Measurements from ENCODE around the gene SLC36A2. TPM values are rescaled to one million over a fixed set of nuclear protein-coding genes. Genes with fewer than 3 reads are reported as not detected.
"Not testable (repeated sequence)": the region's sequence is repeated elsewhere in the genome, so short reads cannot be mapped to it uniquely, and the experiment has no call there.

SLC36A2 gene
- total RNA-seq, 1 experiment from 2014 or later: not detected

DNA sequence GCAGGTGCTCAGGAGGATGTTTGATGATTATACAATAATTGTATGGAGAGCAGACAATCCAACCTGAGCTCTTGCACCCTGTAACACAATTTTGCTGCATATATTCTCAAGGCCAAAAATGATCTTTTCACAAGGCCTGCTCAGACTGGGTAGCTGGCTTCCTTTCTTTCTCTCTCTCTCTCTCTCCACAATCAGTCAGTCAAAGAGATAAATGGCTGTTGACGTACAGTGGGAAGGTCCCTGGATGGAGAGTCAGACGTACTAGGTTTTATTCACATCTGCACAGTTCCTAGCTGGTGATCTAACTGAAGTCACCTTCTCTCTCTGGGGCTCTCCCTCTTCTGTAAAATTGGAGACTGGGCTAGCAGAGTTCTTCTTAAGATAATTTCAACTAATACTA lies 19.8 kb downstream of the SLC36A2 start:
- no peak for DNase-seq (ENCODE audit: low read depth)

DNA sequence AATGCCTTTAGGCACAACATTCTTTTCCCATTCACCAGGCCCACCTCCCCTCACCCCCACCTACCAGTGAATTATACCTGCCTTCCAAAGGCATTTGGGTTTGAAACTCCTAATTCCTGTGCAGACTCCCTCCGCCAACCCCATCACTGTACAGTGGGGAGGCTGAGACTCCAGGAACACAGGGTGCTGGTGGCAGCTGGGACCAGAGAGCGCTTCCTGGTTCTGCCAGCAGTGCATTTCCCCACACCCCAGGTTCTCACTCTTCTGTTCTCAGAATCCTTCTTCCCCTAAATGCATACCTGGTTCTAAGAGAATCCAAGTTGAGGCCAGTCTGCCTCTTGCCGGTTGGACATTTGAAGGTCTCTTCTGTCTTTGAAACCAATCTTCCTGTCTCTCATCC lies 21.1 kb downstream of the SLC36A2 start:
- DNase-seq (ENCODE audit: low read depth): no peak

DNA sequence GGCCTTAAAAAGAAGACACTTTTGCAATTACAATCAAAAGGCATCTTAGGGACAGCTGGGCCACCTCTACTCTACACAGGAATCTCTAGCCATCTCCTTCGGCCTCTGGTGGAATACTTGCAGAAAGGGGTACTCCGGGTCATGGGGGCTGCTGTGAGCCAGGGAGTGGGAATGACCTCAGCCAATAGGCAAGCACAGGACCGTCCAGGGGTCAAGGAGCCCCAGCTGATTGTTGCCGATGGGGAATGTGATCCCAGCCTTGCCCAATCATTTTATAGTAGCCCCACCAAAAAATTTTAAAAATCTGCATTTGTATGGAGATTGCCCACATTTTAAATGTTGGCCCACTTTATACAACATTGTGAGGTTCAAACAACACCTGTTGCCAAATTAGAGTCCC lies 26.9 kb downstream of the SLC36A2 start:
- DNase-seq (ENCODE audit: low read depth): no peak

DNA sequence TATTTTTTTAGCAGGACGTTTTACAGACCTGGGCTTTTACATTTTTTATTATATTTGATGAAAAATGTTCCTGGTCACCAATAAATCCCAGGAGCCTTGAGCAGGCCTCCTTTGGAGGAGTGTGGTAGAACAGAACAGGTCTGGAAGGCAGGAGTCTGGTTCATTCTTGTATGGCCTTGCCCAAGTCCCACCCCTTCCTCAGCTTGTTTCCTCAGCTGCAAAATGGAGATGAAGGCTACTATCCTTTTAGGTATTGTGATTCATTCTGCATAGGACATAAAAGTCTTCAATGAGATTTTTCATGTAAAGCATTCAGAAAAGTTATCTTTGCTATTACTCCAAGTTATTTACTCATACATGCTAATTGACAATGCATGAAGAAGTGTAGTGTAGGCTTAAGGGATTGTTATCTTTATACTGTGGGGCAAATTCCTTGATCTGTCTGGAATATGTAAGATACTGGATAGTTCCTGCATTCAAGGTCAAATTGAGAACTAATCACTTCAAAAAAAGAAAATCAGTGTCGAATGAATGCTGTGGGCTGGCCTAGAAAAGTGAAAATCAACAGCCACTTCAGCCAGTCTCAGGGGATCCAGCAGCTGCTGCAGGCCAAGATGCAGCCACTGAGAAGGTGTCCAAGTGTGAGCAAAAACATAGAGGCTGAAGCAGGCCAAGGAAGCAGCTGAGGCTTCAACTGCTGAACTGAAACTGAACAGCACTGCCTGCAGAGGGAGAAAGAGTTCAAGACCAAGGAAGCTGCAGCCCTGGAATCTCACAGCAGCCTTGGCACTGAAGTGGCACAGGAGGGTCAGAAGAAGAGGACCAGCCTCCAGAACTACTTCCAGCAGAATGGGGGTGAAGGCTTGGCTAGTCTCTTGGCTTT lies 28.3 kb downstream of the SLC36A2 start:
- DNase-seq (ENCODE audit: low read depth): peak; percentile 16

DNA sequence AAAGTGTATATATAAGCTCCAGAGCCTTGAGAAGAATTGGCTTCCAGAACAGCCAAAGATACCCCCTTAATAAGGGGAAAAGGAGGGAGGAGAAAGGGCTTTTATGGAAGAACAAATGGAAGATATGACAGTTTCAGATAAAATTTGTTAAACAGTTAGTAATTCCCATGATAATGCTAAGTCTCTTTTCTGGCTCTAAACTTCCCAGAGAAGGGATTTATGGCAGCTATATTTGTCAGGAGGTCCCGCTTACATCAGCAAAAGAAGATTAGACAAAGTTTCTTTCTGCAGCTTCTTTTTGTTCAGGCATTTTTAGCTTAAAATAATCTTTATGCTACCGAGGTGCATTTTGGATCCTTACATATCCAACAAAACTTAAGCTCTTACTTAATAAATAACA lies 29.5 kb downstream of the SLC36A2 start:
- DNase-seq (ENCODE audit: low read depth): no peak

DNA sequence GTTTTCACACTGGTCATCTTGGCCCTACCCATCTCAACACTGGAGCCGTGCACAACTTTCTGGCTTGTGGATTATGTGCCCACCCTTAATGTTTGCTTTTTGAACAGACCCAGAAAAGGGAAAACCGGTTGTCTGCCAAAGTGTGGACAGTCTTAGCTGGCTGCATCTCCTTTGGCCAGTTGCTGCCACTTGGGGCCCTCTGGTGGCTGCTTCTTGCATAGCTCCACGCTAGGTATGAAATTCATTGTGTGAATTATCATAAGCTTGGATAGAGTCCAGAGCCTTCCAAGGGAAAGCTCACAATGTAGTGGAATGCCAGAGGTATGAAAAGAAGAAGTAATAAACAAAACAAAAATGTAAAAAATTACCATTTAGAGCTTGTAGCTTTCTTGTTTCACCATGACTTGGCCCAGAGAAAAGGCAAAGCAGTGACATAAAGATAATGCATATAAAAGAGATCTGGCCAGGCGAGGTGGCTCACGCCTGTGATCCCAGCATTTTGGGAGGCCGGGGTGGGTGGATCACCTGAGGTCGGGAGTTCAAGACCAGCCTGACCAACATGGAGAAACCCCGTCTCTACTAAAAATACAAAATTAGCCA lies 31.3 kb downstream of the SLC36A2 start:
- DNase-seq (ENCODE audit: low read depth): peak; percentile 43

DNA sequence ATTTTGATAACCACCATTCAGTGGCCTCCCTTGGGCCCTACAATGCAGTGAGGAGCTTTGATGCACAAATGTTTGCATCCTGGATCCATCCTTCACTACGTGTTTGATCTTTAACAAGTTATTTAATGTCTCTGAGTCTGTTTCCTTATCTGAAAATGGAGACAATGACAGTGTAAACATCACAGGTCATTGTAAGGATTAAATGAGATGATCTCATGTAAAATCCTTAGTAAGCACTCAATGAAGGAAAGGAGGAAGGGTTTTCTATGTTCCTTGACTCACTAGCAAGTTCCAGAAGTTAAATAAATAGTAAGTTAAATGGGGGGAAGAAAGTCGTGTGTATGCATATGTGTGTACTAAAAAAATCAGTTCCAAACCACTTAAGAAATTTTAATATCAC lies 34.0 kb downstream of the SLC36A2 start:
- no peak for DNase-seq (ENCODE audit: low read depth)

DNA sequence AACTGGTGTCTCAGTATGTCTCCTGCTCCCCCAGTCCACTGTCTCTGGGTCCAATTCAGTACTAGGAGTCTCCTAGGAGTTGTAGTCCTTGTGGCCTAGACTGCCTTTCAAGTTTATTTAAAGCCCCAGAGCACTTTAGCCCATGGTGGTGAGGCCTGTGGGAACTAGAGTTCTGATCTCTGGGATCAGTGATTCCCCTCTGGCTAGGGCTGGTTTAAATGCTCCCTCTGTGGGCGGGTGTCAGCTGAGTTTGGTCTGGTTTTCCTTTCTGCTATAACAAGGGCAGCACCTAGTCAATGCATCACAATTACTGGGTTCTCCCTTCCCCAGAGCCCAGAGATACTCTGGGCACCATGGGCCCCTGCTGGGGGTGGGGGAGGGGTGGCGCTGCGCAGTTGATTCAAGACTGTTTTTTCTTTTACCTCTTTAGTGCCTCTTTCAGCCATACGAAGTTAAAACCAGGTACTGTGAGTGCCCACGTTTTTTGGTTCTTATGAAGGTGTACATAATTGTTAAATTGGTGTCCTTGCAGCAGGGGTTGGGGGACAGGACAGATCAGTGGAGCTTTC lies 34.5 kb downstream of the SLC36A2 start:
- DNase-seq (ENCODE audit: low read depth): no peak

DNA sequence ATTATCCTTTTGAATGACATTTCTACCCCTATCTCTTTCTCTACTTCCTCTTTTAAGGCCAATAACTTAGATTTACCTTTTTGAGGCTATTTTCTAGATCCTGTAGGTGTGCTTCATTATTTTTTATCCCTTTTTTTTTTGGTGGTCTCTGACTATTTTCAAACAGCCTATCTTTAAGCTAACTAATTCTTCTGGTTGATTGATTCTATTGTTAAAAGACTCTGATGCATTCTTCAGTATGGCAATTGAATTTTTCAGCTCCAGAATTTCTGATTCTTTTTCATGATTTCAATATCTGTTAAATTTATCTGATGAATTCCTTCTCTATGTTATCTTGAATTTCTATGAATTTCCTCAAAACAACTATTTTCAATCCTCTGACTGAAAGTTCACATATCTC lies 36.4 kb downstream of the SLC36A2 start:
- DNase-seq (ENCODE audit: low read depth): no peak

DNA sequence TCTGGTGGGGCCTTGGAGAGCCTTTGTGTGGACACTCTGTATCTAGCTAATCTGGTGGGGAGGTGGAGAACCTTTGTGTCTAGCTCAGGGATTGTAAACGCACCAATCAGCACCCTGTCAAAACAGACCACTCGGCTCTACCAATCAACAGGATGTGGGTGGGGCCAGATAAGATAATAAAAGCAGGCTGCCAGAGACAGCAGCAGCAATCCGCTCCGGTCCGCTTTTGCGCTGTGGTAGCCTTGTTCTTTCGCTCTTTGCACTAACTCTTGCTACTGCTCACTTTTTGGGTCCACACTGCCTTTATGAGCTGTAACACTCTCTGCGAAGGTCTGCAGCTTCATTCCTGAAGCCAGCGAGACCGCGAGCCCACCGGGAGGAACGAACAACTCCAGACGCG lies 37.5 kb downstream of the SLC36A2 start:
- not testable (repeated sequence) for DNase-seq (ENCODE audit: low read depth)

DNA sequence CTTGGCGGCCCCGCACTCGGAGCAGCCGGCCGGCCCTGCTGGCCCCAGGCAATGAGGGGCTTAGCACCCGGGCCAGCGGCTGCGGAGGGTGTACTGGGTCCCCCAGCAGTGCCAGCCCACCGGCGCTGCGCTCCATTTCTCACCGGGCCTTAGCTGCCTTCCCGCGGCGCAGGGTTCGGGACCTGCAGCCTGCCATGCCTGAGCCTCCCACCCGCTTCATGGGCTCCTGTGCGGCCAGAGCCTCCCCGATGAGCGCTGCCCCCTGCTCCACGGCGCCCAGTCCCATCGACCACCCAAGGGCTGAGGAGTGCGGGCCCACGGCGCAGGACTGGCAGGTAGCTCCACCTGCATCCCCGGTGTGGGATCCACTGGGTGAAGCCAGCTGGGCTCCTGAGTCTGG lies 38.1 kb downstream of the SLC36A2 start:
- DNase-seq (ENCODE audit: low read depth): not testable (repeated sequence)

DNA sequence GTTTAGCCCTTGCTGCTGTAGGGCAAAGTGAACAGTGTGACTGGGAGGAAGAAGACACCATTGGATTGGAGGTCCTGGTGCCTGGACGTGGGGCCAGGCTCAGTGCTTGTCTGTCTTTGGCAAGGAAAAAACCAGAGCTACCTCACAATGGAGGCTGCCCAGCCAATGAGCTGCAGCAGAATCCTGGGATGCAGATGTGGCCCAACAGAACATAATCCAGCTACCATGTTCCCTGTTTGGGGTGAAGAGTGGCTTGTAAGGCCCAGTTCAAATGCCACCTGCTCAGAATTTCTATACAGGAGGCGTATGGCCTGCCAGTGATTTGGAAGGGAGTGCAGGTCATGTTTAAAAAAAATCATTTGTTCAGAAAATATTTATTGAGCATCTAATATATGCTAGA lies 43.7 kb downstream of the SLC36A2 start, which contains the start of gene SLC36A3:
SLC36A3 (minus strand) TSS at position 101 of the 400 bp plus-strand sequence. CDS start 412 bp downstream, outside the sequence.
- DNase-seq (ENCODE audit: low read depth): no peak

DNA sequence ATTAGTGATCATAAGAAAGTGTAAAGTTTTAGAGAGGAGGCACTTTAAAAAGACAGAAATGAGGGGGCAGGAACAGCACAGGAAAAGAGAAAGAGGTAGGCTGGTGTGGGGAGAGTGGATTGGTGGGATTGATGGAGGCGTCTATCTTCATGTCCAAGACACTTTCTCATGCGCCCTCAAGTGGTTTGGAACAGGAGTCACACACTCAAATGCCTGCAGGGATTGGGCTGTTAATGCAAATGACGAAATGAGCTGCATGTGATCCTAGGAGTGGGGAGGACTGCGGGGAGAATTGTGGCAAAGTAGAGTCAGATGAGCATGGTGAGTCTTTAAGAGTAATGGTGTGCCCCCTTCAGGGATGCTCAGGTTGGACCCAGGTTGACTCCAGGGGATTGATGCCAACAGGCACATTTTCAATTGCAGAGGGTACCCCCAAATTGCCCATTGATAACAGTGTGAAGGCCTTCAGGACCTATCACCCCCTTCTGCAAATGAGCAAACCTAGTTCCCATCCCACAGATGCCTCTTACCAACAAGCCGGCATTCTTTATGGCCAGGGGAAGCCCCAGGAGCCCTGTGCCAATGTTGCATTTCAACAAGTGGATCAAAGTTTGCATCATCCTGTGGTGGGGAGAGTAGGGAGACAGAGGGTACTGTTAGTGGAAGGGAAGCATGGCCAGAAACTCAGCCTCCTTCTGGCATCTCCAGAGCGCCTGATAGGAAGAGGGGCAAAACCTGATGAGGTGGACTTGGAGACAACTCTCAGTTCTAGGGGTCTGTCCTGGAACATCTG lies 49.1 kb downstream of the SLC36A2 start:
- peak; percentile 69 for DNase-seq (ENCODE audit: low read depth)

DNA sequence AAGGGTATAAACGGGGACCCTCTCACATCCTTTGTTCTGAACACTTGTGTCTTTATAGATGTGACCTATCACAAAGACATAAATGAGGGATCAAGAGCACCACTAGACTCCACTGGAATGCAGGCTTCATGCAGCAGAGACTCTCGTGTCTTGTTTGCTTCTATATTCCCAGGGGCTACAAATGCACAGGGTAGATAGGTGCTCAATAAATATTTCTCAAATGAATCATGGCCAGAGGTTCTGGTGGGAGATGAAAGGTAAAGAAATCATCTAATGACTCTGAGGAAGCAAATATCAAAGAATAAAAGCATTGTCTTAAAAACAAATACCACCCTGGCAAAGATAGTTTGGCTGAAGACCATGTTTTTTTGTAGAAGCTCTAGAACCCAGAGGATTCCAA lies 50.4 kb downstream of the SLC36A2 start:
- no peak for DNase-seq (ENCODE audit: low read depth)

DNA sequence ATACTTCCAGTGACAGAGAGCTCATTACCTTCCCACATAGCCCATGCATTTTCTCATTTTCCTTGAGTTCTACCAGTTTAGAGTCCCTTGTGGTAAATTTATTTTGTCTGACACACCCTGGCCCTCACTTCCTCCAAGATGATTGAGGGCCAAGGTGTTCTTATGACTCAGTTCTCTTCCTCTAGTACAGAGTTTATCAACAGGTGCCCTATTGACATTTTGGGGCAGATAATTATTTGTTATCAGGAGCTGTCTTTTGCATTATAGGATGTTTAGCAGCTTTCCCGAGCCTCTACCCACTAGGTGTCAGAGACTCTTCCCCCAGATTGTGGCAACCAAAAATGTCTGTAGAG lies 50.9 kb downstream of the SLC36A2 start:
- DNase-seq (ENCODE audit: low read depth): no peak

DNA sequence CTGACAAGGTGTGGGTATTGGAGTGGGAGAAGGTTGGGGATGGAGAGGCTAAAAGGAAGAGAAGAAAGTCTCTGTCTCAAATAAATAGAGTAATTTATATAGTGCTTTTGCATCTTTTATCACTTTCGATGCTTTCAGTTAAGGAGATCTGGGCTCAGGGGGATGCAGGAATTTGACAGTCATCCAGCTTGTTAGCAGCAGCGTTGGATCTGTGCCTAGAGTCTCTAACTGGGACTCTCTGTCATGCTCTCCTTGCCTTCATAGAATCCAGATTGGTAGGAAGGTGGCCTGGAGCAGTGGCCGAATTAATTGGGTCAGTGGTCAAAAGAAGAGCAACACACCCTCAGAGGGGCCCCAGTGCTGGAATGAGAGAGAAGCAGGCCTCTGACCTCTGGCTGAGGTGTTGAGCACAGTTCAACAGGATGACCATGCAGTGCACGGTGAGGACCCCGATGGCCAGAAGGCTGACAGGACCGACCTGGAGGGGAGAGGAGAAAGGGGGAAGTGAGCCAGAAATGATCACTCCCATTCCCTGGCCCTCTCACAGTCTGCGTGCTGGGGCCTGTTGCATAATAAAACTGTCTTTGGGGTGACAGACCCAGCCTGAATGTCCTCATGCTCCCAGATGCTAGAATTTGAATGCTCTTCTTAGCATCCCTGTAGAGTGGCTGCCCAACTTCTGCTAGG lies 51.4 kb downstream of the SLC36A2 start:
- DNase-seq (ENCODE audit: low read depth): no peak

DNA sequence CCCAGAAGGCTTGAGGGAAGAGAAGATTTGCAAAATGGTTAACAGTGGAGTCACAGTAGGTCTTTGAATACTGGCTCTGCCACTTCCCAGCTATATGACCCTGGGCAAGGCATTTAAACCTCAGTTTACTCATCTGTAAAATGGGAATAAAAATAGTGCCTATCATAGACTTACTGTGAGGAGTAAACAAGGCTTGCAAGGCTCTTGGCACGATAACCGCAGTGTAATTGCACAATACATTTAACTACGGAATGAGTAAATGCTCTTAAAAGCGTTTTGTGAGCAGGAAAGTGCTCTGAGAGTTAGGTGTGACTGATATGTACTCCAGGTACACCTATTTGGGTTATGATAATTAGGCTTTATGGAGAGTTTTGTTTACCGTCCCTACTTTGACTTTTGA lies 52.2 kb downstream of the SLC36A2 start:
- no peak for DNase-seq (ENCODE audit: low read depth)

DNA sequence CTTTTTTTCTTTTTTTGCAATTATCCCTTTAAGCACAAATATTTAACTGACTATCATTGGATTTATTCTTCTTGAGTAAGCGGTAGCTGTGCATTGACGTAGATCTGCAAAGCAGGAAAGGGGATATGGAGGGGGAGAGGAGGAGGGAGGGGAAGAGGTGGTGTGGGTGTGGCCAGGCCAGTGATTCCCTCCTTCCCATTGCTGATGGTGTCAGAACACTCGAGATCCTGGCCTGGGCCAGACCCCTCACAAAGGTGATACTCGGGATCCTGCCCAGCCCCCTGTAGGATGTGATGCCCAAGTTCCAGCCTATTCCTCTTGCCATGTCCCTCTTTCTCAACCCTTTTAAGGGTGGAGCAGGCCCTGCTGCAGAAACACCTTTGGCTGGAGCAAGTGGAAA lies 53.7 kb downstream of the SLC36A2 start:
- DNase-seq (ENCODE audit: low read depth): no peak

DNA sequence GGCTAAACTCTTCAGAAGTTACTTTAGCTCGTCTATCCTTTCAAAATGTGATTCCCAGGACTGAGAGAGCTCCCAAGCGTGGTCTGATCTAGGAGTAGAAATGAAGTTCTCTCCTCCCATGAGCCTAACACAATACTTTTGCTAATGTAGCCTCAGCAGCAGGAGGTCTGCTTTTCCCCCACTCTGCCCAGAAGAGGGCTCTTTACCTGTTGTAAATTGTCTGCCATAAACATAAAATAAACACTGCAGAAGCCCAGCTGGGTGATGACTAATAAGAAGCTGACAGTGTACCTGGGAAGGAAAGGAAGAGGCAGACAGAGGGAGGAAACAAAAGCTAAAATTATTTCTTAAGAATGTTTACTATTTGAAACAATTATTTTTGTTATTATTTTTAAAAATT lies 59.2 kb downstream of the SLC36A2 start:
- peak; percentile 22 for DNase-seq (ENCODE audit: low read depth)

DNA sequence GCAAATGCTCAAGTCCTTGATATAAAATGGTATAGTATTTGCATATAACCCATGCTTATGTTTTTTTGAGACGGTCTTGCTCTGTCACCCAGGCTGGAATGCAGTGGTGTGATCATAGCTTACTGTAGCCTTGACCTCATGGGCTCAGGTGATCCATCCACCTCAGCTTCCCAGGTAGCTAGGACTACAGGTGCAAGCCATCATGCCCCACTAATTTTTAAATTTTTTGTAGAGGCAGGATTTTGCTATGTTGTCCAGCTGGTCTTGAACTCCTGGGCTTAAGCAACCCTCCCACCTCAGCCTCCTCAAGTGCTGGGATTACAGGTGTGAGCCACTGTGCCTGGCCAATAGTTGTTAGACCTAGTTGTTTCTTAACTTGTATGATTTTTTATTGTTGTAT lies 61.1 kb downstream of the SLC36A2 start:
- no peak for DNase-seq (ENCODE audit: low read depth)

DNA sequence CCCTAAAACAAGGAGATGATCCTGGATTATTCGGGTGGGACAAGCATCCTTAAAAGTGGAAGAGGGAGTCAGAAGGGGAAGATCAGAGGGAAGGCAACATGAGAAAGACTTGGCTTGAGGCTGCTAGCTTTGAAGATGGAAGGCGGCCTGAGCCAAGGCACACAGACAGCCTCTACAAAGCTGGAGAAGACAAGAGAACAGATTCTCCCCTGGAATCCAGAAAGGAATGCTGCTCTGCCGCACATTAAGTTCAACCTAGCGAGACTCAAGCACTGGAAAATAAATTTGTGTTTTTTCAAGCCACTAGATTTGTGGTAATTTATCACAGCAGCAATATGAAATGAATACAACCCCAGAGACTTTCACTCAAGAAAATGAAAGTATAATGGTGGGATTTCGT lies 61.7 kb downstream of the SLC36A2 start:
- DNase-seq (ENCODE audit: low read depth): no peak

Data from HT1080 (cell line).